Left lung (tissue), 10 donors: ENCODE results near the gene TMX4. TPM values are rescaled to one million over a fixed set of nuclear protein-coding genes. Genes with fewer than 3 reads are reported as not detected.

Experiments
- ATAC-seq: fragments of 200-7000 bp; cut with Tn5 transposase; one replicate; pipeline ENCODE4 v1.9.1; 2020; ENCODE audit warnings: moderate library complexity
- DNase-seq, 4 donors: peaks; one replicate each; pipeline ENCODE4 v3.0.0-alpha.2; 2013 to 2020
- H3K27ac ChIP-seq, 2 donors: fragments of 200-600 bp; sonication (generic) in 1 of 2; one replicate each; pipeline versions ENCODE4 v1.5.0 to v1.8.0; 2020 to 2021
- H3K27me3 ChIP-seq, 2 donors: fragments of 200-600 bp; sonication (generic) in 1 of 2; one replicate each; pipeline versions ENCODE4 v1.5.0 to v1.8.0; 2020 to 2021
- H3K36me3 ChIP-seq, 2 donors: fragments of 200-600 bp; sonication (generic) in 1 of 2; one replicate each; pipeline versions ENCODE4 v1.5.0 to v1.8.0; 2020 to 2021
- H3K4me1 ChIP-seq, 2 donors: fragments of 200-600 bp; one replicate each; pipeline ENCODE4 v1.8.0; 2021
- H3K4me3 ChIP-seq, 2 donors: fragments of 200-600 bp; sonication (generic) in 1 of 2; one replicate each; pipeline versions ENCODE4 v1.5.0 to v1.8.0; 2020 to 2021; ENCODE audit warnings: mild to moderate bottlenecking in 1 of 2
- H3K9me3 ChIP-seq, 2 donors: fragments of 200-600 bp; sonication (generic) in 1 of 2; one replicate each; pipeline versions ENCODE4 v1.5.0 to v1.8.0; 2020 to 2021
- intact Hi-C, 2 donors: fragments of 100-400 bp; cut with DNase I; formaldehyde crosslinking; loops; one replicate each; pipeline versions ENCODE4 v1.11.2 to v1.14.2; 2022
- polyA plus RNA-seq, 6 donors: library from polyadenylated mRNA; unstranded; fragments of 120-200 nt; gene quantifications; one replicate each; pipeline ENCODE4 v1.2.1, GENCODE V29; 2013; ENCODE audit not compliant: insufficient read length in 6 of 6
- total RNA-seq, 2 donors: library from RNA; stranded (reverse); fragmentation: NEBNext Ultra II Directional; extraction: Animal tissue kit (Norgen Biotek cat#: 25700); gene quantifications; one replicate each; pipeline ENCODE4 v1.2.1, GENCODE V29; 2021
- TF ChIP-seq, protein P1 (sequence below), 2 donors: fragments of 200-600 bp; sonication (generic) in 1 of 2; IDR thresholded peaks; one replicate each; pipeline versions ENCODE4 v1.5.0 to v1.8.0; 2021; ENCODE audit warnings: antibody characterized with exemption in 2 of 2
- donor health status: DM: no; HTN: yes; CAD: no.
- donor health status: DM: no; HTN: no; CAD: no.

Gene TMX4
- total and polyA plus RNA-seq, 8 donors, result 21.2 to 45.2 (median 25.6) TPM

DNA sequence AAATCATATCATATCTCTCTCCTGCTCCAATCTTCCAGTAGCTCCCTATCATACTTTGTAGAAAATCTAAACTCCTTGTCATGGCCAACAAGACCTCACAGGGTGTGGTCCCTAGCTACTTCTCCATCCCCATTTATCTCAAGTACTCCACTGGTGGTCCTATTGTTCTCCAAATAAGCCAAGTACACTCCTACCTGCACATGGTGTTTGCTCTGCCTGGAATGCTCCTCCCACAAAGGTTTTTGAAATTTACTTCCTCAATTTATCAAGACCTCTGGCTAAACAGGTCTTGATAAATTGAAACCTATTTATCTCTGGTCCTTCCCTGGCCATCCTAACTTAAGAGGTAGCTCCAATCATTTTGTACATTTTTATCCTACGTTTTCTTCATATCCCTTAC lies 12.1 kb downstream of the TMX4 start:
- H3K4me3 ChIP-seq, result no peak overlapping the region
- no peaks in the 10 kb centered on the region for H3K36me3 ChIP-seq
- H3K27me3 ChIP-seq, result no peaks in the 10 kb centered on the region
- TF ChIP-seq, protein P1, sequence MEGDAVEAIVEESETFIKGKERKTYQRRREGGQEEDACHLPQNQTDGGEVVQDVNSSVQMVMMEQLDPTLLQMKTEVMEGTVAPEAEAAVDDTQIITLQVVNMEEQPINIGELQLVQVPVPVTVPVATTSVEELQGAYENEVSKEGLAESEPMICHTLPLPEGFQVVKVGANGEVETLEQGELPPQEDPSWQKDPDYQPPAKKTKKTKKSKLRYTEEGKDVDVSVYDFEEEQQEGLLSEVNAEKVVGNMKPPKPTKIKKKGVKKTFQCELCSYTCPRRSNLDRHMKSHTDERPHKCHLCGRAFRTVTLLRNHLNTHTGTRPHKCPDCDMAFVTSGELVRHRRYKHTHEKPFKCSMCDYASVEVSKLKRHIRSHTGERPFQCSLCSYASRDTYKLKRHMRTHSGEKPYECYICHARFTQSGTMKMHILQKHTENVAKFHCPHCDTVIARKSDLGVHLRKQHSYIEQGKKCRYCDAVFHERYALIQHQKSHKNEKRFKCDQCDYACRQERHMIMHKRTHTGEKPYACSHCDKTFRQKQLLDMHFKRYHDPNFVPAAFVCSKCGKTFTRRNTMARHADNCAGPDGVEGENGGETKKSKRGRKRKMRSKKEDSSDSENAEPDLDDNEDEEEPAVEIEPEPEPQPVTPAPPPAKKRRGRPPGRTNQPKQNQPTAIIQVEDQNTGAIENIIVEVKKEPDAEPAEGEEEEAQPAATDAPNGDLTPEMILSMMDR (IDR thresholded peaks at IDR 0.05), result no peak
- no peaks in the 10 kb centered on the region for H3K9me3 ChIP-seq
- ATAC-seq, result no peak
- intact Hi-C loops, result no loop called here
- H3K27ac ChIP-seq, result no peak overlapping the region
- H3K4me1 ChIP-seq, result no peaks in the 10 kb centered on the region
- no peak for DNase-seq

DNA sequence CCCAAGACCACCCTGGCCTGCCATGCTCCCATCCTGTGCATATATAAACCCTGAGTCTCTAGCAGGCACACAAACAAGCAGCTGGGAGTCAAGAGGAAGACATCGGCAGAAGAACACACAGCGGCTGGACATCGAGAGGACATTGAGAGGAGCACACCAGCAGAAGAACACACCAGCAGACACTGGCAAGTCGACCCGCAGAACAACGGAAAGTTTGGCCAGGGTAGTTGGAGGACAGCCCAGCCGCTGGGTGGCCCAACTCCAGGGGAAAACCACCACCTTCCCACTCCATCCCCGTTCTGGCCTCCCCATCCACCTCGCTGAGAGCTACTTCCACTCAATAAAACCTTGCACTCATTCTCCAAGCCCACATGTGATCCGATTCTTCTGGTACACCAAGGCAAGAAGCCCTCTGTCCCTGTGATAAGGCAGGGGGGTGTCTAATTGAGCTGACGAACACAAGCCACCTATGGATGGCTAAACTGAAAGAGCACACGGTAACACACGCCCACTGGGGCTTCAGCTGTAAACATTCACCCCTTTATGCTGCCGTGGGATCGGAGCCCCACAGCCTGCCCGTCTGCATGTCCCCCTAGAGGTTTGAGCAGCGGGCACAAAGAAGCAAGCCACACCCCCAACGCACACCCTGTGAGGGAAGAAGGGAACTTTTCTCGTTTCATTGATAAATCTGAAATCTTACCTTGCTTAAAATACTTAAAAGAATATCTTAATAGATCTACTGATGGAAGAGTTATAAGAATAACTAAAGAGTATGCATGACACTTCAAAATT lies 13.8 kb downstream of the TMX4 start:
- Histone ChIP-seq H3K9me3 (no peaks in the 10 kb centered on the region), H3K4me1 (no peaks in the 10 kb centered on the region), H3K27ac (no peak overlapping the region), H3K4me3 (no peak overlapping the region), H3K36me3 (peaks cover 0 to 4% of the 10 kb centered on the region in 2 donors), H3K27me3 (no peaks in the 10 kb centered on the region)
- ATAC-seq (no peak), DNase-seq (no peak)
- TF ChIP-seq, protein P1 (IDR thresholded peaks at IDR 0.05), result no peak
- intact Hi-C loops, result no loop called here

DNA sequence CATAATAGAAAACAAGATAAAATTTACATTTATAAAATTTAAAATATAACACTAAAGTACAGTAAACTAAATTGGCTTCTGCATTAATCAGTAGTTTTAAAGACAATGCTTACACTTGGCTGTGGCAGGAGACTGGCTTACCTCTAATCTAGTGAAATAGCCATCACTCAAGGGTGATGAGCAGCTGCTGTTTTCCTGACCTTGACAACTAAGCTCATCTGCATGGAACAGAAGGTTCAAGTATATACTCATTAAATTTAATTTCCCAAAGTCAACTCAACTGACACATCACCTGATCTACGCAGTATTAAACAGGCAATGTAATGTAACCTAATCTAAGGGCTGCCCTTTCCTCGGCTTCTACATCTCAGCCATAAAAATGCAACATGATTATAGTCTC lies 14.5 kb downstream of the TMX4 start:
- H3K4me3 ChIP-seq, result no peak overlapping the region
- H3K9me3 ChIP-seq, result no peaks in the 10 kb centered on the region
- TF ChIP-seq, protein P1 (IDR thresholded peaks at IDR 0.05), result no peak
- no peak for DNase-seq
- H3K27ac ChIP-seq, result no peak overlapping the region
- ATAC-seq, result no peak
- intact Hi-C loops, result no loop called here
- no peaks in the 10 kb centered on the region for H3K27me3 ChIP-seq
- H3K4me1 ChIP-seq, result no peaks in the 10 kb centered on the region
- peaks cover 0 to 11% of the 10 kb centered on the region in 2 donors for H3K36me3 ChIP-seq

DNA sequence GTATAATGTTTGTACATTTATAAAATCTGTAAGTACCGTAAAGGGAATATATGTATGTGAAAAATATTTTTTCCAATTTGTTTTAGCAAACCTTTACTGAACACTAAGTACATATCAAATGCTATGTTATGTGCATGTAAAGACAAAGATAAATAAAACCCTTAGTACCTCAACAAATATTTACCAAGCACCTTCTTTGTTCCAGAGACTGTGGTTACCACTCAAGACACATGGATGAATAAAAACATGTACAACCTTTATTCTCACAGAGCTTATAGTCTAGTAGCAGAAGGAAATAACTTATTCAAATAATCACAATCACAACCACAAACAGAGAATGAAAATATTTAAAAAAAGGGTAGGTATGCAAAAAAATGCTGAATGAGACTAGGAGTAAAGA lies 17.5 kb downstream of the TMX4 start:
- intact Hi-C loops, result no loop called here
- peaks cover 0 to 41% of the 10 kb centered on the region in 2 donors for H3K36me3 ChIP-seq
- no peaks in the 10 kb centered on the region for H3K27me3 ChIP-seq
- TF ChIP-seq, protein P1 (IDR thresholded peaks at IDR 0.05), result no peak
- H3K27ac ChIP-seq, result no peak overlapping the region
- H3K4me3 ChIP-seq, result no peak overlapping the region
- H3K9me3 ChIP-seq, result no peaks in the 10 kb centered on the region
- no peaks in the 10 kb centered on the region for H3K4me1 ChIP-seq
- DNase-seq (no peak), ATAC-seq (no peak)

DNA sequence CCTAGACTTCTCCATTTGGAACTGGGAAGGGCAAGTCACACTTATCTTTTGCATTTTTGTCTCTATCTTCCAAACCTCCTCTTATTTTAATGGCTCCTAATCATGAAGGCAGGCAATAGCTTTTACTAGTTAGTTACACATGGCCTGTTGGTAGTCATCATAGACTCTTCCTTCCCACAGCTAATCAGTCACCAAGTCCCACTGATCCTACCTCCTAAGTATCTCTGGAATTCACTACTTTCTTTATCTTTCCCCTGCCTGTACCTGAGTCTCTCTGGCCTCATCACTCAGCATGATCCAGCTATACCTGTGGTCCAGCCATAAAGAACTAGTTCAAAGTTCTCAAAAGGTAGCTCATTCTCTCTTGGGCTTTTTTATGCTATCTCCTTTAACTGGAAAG lies 18.8 kb downstream of the TMX4 start:
- Histone ChIP-seq H3K9me3 (no peaks in the 10 kb centered on the region), H3K4me3 (no peak overlapping the region), H3K4me1 (no peaks in the 10 kb centered on the region), H3K36me3 (peaks cover 0 to 53% of the 10 kb centered on the region in 2 donors), H3K27ac (no peak overlapping the region), H3K27me3 (no peaks in the 10 kb centered on the region)
- intact Hi-C loops, result no loop called here
- ATAC-seq (no peak), DNase-seq (no peak)
- TF ChIP-seq, protein P1 (IDR thresholded peaks at IDR 0.05), result no peak
